HuH-7 (cell line): ENCODE results near the gene LRRC31.

Experiments used
- DNase-seq: peaks from one replicate; pipeline ENCODE4 v3.0.0; 2011; ENCODE audit warnings: low spot score

LRRC31 gene

GRCh38 chr3:169863458-169863899 is 6.3 kb downstream of the LRRC31 start:
- peak; percentile 47 for DNase-seq

GRCh38 chr3:169861871-169862270 is 7.9 kb downstream of the LRRC31 start:
- no peak for DNase-seq

- DNase-seq, result no peak
These were observed 11.9 kb downstream of the LRRC31 start for GRCh38 chr3:169857811-169858210.

GRCh38 chr3:169855514-169855913 is 14.2 kb downstream of the LRRC31 start:
- no peak for DNase-seq

GRCh38 chr3:169850618-169851017 is 19.1 kb downstream of the LRRC31 start:
- no peak for DNase-seq

GRCh38 chr3:169848741-169849140 is 21.0 kb downstream of the LRRC31 start:
- DNase-seq, result no peak

GRCh38 chr3:169847896-169848295 is 21.8 kb downstream of the LRRC31 start:
- DNase-seq, result no peak

- DNase-seq, result no peak
These were observed 23.1 kb downstream of the LRRC31 start for GRCh38 chr3:169846458-169847193.

GRCh38 chr3:169842960-169843359 is 26.8 kb downstream of the LRRC31 start:
- DNase-seq, result no peak

GRCh38 chr3:169841171-169841570 is 28.6 kb downstream of the LRRC31 start:
- no peak for DNase-seq

GRCh38 chr3:169838511-169839030 is 31.2 kb downstream of the LRRC31 start:
- no peak for DNase-seq

GRCh38 chr3:169836942-169837275 is 32.8 kb downstream of the LRRC31 start:
- no peak for DNase-seq

- DNase-seq, result no peak
These were observed 33.4 kb downstream of the LRRC31 start for GRCh38 chr3:169836078-169836941.

- no peak for DNase-seq
These were observed 34.2 kb downstream of the LRRC31 start for GRCh38 chr3:169835533-169835932.

- no peak for DNase-seq
These were observed 42.0 kb downstream of the LRRC31 start for GRCh38 chr3:169827712-169828111.

- no peak for DNase-seq
These were observed 44.4 kb downstream of the LRRC31 start for GRCh38 chr3:169825316-169825715.

- no peak for DNase-seq
These were observed 46.8 kb downstream of the LRRC31 start for GRCh38 chr3:169822983-169823382.

- DNase-seq, result no peak
These were observed 47.2 kb downstream of the LRRC31 start for GRCh38 chr3:169822540-169822939.

GRCh38 chr3:169822091-169822490 is 47.6 kb downstream of the LRRC31 start:
- no peak for DNase-seq

- no peak for DNase-seq
These were observed 51.4 kb downstream of the LRRC31 start for GRCh38 chr3:169818316-169818715.

- DNase-seq, result no peak
These were observed 54.1 kb downstream of the LRRC31 start for GRCh38 chr3:169815590-169816150.

- DNase-seq, result peak; percentile 34
These were observed 55.8 kb downstream of the LRRC31 start for GRCh38 chr3:169813757-169814517.
